GM21717 (cell line): ENCODE results near the gene TBX2.
"Not testable (repeated sequence)": the region's sequence is repeated elsewhere in the genome, so short reads cannot be mapped to it uniquely, and the experiment has no call there.

Experiments
- ATAC-seq: cut with Tn5 transposase; IDR thresholded peaks from one replicate; pipeline ENCODE4 v1.9.1; 2021; ENCODE audit warnings: mild to moderate bottlenecking, moderate library complexity; ENCODE audit not compliant: unreplicated experiment

TBX2 gene

DNA sequence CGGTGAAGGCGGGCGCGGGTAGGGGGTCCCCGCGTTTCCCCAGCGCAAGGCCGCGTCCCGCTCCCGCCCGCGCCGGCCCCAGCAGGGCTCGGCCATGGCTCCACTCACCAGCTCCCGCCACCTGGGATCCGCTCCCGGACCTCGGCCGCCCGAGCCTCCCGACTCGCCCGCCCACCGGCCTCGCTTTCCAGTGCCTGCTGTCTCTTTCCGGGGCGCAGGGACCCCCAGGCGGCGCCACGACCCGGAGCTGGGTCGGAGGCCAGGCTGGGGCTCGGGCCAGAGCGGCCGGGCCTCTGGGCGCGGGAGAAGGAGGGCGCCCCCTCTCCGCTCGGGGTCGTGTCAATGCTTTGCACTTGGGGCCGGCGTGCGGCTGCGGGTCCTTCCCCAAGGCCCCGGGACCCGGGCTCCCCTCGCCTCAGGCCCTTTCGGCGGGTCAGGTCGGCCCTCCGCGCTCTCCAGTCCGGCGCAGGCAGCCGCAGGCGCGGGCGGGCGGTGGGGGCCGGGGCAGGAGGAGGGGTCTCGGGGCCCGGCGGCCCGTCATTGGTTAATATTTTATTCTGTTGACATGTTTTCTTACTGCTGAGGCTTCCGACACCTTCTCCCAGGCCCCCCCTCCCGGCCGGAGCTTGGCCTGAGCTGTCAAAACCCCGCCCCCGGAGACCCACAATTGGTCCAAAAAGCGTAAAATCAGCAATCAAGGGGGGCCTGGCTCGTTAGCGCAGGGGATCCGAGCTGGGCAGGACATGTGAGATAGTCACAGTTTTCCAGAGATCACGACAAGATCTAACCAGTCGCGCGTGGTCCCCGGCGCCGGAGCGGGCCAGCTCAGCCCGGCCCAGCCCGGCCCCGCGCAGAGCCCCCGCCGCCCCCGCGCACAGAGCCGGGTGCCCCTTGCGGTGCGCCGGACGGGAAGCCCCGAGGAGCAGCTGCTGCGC, at the start of gene TBX2:
Gene TBX2 (plus strand): TSS at position 713 of the 935 bp plus-strand sequence. CDS start 334 bp downstream, outside the sequence.
- no peak for ATAC-seq

DNA sequence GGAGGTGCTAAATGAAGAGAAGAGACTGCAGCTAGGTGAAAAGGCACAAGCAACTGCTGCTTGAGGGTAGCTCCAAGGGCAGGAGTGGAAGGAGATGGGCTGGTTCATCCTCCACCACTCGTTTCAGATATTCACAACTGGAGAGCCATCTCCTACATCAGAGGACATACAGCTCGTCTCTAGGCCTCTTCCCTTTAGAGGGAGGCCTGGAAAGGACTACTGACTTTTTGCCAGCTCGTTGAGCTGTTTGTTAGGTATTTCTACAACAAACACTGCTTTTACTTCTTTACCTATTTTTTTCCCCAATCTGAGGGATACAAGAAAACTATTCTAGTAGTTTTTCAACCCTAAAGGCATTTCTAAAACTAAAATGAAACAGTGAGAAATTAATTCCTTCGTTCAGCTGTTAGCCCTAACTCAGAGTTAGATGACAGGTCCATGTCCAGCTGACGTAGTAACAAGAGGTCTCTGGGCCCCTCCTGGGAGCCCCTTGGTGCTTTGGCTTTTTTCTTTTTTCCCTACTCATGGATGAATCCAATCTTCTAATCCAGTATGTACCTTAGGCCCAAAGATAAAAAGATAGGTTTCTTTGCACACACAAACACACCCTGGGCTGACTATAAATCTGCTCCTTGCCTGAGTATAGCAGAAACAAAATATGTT, 47.8 kb upstream of the TBX2 start:
- ATAC-seq = no peak

DNA sequence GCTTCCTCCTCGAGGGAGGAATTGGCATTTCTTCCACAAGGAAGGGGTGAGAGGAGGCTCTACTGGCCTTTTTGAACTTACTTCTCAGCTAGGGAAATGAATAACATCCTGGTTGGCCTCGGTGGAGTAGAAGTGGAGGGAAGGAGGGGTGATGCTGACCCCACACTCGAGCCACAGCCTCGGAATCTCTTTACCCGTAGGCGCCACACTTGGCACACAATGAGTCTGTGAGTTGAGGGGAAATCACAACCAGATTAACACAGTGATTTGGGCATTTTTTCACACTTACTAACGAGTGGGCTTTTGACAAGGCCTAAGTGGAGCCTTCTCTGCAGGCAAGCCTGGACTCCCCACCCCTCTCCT, 47.3 kb upstream of the TBX2 start:
- no peak for ATAC-seq

DNA sequence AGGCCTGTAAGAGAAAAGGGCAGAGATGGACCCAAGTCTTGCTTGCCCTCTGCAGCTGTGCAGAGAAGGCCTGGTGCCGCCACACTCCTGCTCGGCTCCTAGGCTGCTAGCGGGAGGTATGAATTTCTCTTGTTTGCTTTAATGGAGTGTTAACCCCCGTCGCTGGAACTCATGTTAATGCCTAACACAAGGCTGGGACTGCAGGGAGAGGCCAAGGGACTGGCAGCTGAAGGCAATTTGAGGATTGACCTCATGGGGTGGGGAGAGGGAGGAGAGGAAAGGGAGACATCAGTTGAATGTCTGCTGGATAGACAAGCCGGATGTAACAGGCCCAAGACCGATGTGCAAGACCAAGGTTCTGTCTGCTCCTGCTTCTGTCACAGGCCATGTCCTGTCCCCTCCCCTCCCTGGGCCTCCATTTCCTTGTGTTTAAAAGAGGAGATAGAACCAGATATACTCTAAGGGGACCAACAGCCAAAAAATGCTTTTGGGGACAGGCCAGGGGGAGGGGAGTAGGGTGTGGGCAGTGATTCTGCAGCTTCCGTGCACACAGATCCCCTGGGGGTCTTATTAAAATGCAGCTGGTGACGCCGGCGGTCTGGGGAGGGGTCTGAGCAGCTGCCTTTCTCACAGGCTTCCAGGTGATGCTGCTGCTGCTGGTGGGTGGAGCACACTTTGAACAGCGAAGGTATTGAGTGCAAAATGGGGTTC, 46.7 kb upstream of the TBX2 start:
- no peak for ATAC-seq

DNA sequence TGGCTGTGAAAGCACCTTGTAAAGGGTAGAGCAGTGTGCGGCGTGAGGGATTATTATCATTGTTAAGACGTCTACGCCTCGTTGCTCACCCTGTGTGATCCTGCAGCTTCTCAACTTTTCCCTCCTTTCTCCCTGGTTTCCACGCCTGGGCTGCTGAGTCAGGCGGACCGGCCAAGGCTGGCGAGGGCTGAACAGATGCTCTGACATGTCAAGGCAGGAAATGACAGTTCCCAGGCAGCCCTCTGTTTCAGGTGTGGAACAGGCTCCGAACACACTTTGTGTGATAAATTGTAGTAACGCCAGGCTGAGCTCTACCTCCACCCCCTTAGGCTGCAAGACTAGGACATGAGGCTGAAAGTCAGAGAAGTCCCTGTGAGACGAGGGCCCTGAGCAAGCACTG, 46.0 kb upstream of the TBX2 start:
- no peak for ATAC-seq

DNA sequence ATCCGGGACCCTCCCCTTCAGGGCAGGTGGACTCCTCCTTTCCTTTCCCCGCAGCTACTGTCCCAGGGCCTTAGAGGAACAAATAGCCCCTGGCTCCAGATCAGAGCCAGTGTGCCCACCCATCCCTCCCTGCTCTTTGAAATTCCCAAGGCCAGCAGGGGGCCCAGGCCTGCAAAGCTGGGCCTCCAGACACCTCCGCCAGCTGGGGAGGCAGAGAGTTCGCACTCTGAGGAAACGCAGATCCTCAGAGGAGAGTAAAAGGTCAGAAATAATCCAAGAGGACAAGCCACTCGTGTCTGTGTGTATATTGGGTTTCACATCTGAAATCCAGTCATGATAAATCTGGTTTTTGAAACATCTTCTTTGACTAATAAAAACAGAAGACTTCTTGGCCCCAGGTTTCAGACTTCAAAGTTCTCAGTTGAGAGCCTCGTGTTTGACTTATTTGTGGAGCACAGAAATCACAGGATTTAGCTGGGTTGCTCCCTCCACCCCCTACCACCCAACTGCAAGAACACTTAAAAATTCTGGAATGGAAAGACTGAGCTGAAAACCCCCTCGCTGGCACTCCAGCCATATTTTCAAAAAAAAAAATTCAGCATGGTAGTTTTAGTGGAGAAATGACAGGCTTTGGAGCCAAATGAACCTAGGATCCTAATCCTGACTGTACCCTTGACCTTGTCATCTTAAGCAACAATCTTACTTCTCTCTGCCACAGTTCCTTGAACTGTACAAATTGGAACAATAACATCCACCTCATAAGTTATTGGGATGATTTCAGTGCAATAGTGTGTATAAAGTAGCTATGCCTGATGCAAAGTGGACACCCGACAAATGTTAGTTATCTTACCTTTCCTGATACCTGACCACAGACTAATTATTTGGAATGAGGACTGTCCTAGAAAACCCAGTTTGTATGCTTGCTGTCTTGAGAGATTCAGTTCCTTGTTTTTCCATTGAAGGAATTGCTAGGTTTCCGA, 44.5 kb upstream of the TBX2 start:
- no peak for ATAC-seq

DNA sequence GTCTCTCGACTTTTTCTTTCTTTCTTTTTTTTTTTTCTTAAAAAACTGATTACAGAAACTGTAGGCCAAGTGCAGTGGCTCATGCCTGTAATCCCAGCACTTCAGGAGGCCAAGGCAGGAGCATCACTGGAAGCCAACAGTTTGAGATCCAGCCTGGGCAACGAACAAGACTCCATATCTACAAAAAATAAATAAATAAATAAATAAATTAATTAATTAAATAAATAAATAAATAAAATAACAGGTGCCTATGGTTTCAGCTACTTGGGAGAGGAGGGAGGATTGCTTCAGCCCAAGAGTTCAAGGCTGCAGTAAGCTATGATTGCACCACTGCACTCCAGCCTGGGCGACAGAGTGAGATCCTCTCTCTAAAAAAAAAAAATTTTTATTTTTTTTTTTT, 42.6 kb upstream of the TBX2 start:
- not testable (repeated sequence) for ATAC-seq

DNA sequence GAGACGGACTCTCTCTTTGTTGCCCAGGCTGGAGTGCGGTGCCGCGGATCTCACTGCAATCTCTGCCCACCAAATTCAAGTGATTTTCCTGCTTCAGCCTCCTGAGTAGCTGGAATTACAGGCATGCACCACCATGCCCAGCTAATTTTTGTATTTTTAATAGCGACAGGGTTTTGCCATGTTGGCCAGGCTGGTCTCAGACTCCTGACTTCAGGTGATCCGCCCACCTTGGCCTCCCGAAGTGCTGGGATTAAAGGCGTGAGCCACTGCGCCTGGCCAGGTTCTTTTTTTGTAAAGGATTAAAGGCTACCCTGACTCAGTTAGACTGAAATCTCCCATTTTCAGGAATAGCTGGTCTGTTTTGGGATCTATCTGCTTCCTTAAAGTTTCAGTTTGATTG, 40.1 kb upstream of the TBX2 start:
- ATAC-seq = not testable (repeated sequence)

DNA sequence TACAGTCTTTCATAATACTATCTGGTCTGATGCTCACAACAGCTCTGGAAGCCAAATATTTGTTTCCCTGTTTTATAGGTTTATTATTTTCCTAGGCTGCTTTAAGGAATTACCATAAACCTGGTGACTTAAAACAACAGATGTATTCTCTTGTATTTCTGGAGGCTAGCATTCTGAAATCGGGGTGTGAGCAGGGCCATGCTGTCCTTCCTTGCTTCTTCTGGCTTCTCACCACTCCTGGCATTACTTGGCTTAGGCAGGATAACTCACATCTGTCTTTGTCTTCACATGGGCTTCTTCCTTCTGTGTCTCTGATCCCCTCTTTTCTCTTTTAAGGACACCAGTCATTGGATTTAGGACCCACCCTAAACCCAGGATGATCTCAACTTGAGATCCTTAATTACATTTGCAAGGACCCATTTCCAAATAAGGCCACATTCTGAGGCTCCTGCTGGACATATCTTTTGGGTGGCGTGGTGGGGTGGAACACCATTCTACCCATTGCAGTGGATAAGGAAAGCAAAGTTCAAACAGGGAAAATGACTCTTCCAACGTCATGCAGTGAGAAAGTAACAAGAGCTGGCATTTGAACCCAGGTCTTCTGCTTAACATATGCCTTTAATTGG, 39.2 kb upstream of the TBX2 start:
- ATAC-seq = no peak

DNA sequence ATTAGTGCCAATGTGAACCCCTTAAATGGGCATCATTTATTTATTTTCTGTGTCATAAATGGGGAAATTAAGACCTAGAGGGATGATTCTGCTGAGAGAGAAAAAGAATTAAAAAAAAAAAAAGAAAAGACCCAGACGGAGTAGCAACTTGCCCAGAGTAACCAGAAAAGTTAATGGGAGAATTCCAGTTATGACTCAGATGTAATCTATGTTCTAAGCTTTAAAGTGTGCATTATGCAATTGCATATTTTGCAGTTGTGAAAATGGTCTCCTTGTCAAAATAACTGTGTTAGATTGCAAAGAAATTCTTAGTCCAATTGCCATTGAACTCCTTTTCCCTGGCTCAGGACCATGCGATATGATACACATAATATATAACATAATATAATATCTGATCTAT, 38.6 kb upstream of the TBX2 start:
- no peak for ATAC-seq

DNA sequence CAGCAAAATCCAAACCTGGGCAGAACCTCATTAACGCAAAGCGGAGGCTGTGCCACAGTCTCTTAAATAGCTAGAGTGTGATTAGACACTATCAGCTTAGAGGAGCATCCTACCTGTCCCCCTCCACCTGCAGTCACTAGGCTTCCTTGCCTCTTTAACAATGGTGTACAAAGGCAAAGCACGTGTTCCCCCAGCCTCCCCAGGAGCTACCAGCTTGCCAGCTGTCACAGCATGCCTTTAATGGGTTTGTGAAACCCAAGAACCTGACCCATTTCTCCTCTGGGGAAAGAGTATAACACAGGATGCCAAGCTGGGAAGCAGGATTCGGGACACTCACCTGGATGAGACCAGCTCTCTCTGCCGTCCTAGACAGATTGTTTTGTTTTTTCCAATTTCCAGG, 37.2 kb upstream of the TBX2 start:
- no peak for ATAC-seq

DNA sequence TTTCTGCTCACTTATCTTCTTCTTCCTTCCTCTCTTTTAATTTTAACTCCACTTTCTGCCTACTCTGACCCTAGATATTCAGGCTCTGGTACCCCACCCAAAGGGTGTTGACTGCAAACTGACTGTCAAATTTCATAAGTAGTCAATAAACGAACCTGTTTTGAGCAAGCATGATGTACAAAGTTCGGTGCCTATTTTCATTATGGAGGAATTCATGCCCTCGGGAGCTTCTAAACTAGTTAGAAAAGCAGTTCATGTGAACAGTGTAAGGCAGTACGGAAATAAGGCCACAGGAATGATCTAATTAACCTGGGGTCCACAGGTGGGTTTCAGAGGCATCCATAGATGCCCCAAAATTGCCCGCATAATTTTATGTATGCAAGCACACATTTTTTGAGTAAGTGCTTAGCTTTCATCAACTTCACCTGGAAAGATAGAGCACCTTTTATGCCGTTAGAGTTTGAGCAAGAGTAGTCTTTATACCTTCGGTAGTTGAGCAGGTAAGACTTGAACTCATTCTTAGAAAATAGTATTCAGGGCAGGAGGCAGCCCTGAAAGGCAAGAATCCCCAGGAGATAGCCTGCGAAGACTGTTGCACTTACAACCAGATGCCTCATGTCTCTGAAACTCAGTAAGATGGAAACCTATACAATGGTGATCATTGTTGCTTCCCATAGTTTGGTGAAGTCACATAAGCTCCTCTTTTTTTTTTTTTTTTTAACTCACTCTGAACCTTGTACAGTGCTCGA, 36.6 kb upstream of the TBX2 start:
- ATAC-seq = no peak

DNA sequence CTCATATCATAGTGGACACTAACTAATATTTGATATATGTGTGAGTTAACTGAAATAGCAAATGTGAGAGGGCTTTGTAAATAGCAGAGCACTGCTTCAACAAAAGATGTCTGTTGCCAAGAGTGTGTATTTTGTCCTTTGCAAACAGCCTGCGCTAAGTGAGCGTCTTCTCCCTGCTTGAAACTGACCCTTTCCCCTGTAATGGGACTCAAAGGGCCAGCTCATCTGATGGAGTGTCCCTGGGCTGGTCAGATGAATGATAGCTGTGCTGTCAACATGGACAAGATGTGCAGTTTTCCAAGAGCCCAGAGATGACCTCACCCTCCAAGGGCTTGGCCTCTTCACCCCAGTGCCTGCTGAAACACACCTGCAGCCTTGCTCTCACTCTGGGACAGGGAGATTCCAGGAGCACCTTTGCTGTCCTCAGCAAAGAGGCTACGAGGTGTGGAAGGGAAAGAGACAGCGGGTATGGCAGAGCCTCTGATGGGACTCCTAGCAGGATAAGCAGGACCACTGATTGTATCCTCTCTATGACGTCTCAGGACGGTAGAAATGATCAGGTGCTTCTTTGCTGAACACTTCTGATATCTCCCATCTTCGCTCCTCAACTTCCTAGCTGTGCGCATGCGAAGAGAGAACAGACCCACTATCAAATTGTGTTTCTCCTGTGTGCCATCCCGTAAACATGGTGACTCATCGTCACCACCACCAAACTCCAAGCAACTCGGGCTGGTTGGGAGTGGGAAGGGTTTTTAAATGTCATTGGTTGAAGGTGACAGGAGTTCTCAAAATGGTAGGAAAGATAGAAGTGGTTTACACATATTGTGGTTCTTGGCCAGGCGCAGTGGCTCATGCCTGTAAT, 35.8 kb upstream of the TBX2 start:
- no peak for ATAC-seq

DNA sequence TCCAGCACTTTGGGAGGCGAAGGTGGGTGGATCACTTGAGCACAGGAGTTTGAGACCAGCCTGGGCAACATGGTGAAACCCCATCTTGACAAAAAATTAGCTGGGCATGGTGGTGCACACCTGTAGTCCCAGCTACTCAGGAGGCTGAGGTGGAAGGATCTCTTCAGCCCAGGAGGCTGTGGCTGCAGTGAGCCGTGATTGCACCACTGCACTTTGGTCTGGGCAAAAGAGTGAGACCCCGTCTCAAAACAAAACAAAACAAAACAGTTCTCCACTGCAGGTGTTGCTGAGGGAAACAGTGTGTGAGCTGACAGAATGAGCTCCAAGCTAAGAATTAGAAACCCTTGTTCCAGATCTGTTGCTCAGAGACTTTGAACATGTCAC, 35.2 kb upstream of the TBX2 start:
- ATAC-seq = no peak

DNA sequence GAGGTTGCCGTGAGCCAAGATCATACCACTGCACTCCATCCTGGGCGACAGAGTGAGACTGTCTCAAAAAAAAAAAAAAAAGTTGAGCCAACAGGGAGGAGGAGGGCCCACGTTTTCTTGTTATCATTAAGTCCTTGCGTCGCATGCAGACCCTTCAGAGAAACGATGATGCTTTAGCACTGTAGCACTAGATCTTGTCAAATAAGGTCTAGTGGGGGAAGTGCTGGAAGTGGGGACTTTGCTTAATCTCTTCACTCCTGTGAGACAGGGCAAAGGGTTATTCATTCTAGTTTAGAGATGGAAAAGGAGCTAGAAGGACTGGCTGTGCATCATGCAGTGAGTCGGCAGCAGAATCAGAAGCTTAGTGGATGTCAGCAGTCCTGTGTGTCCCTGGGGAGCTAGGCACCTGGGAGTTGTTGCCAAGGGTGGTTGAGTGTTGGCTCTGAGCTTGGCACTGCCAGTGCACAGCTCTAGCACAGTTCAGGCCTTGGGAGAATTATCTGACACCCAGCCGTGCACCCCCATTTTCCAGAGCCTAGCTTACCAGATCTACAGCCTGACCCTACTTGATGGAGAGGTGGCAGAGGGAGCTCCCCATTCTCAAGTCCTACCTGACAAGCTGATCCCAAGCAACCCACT, 33.4 kb upstream of the TBX2 start:
- no peak for ATAC-seq

DNA sequence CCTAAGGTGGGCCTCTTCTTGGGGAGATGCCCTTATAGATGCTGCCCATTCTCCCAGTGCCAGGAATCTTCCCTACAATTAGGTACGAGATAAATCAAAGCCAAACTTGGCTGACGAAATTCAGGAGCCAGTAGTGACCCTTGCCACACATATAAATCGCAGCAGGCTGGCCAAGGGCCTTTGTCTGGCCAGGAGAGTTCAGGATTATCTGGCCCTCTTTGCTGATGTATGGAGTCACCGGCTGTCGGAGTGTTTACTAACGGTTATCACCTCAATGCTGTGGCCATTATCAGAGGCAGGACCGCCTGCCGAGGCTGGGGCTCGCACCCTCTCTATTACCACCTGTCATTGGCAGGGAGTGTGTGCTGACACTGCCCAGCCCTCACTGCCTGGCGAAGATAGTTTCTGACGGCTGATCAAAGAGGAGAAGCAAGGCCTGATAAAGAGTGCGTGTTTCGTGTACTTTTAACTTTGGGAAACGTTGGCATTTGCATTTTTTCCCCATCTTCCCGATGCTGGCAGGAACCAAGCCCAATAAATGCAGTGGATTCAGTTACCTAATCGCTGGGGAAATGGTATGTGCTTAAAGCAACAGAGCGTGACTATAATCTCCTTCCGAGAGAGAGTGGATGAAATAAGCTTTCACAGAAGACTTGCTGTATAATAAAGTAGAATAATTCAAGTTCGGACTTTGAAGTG, 32.8 kb upstream of the TBX2 start:
- no peak for ATAC-seq

DNA sequence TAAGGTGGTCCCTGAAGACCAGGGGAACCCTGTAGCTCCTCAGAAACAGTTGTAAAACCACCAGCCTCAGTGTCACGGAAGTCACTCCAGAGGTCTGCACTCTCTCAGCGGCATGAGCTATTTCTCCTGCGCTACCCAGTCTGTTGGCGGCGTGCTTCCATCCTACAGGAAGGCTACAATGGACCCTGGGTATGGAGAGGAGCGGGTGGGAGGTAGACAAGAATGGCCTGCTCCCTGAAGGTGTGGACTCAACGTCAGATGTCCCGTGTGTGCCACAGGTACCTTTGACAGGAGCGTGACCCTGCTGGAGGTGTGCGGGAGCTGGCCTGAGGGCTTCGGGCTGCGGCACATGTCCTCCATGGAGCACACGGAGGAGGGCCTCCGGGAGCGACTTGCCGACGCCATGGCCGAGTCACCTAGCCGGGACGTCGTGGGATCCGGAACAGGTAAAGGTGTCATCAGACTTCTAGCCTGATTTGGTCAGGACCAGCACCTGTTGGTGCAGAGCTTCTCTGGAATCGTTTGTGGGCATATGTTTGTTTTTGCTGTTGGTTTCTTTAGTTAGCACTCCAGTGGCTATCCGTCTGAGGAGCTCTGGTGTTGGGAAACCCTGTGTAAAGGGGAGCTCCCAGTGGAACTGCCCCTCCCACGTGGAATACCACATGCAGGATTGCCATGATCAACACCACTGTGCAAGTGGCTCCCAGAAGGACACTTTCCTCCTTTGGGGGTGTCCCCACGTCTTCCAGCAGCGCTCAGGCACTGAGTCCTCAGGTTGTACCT, 31.4 kb upstream of the TBX2 start:
- no peak for ATAC-seq
